Ascending aorta (tissue), 2 donors: ENCODE measurements around the gene STK35. TPM values are rescaled to one million over a fixed set of nuclear protein-coding genes. Genes with fewer than 3 reads are reported as not detected.

Experiments
- DNase-seq, 2 donors: peaks; one replicate each; pipeline ENCODE4 v3.0.0-alpha.2; 2019; ENCODE audit warnings: low spot score in 2 of 2
- H3K27ac ChIP-seq, 2 donors: fragments of 200-600 bp; sonication (generic); one replicate each; pipeline ENCODE4 v1.5.1; 2016 to 2017; ENCODE audit warnings: mild to moderate bottlenecking in 1 of 2
- H3K27me3 ChIP-seq: fragments of 200-600 bp; sonication (generic); one replicate; pipeline ENCODE4 v1.5.1; 2017
- H3K36me3 ChIP-seq, 2 donors: fragments of 200-600 bp; sonication (generic); one replicate each; pipeline ENCODE4 v1.5.1; 2016
- H3K4me1 ChIP-seq, 2 donors: fragments of 200-600 bp; sonication (generic); one replicate each; pipeline ENCODE4 v1.5.1; 2016 to 2017; ENCODE audit warnings: mild to moderate bottlenecking in 1 of 2
- H3K4me3 ChIP-seq, 2 donors: fragments of 200-600 bp; sonication (generic); one replicate each; pipeline ENCODE4 v1.5.1; 2016 to 2017; ENCODE audit warnings: mild to moderate bottlenecking in 1 of 2
- H3K9me3 ChIP-seq, 2 donors: fragments of 200-600 bp; sonication (generic); one replicate each; pipeline ENCODE4 v1.5.1; 2016
- intact Hi-C: fragments of 100-400 bp; cut with DNase I; formaldehyde crosslinking; loops from one replicate; pipeline ENCODE4 v1.15.1; 2023
- total RNA-seq: library from RNA; depleted of rRNA; stranded (reverse); fragments of >200 nt; gene quantifications from one replicate; pipeline ENCODE4 v1.1.0, GENCODE V29; 2016
- TF ChIP-seq, protein P1 (sequence below), 3 experiments: fragments of 200-600 bp in 2 of 3; fragments of 450-650 bp in 1 of 3; sonication (generic) in 2 of 3; IDR thresholded peaks; one replicate each; pipeline ENCODE4 v1.5.1; 2016 to 2019; ENCODE audit warnings: antibody characterized with exemption in 3 of 3, mild to moderate bottlenecking in 1 of 3, moderate library complexity in 1 of 3

The STK35 gene
- total RNA-seq, 1 donor from 2014 or later, result 11.2 TPM

DNA sequence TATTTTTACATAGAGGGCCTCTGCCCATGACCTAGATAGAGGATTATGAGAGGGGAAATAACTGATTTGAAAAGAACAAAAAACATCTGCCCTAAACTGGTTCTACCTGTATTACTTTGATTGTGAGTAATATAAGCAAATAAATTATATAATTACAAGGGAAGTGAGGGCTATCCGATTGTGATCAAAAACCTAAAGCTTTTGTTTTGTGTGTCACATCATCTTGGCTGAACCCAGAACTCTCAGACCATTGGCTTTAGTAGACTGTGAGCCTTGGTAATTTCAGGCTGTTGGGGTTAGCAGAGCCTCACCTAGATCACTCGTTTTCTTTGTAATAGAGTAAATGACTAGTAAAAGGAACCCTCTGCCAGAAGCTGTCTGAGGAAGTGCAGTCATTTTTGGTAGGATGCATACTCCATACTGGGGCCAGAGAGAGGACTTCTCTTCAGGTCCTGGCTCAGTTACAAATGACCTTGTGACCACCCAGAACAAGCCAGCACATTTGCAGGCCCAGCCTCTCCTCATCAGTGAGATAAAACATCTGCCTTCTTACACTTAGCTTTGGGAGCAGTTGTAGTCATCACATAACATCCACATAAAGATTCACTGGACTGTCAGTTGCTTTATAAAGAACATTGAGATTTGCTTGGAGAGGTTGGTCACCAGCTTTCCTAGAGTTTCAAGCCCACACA lies 13.5 kb downstream of the STK35 start:
- no peaks in the 10 kb centered on the region for H3K9me3 ChIP-seq
- H3K4me1 ChIP-seq, result peaks cover 0 to 4% of the 10 kb centered on the region in 2 donors
- intact Hi-C loops, result no loop called here
- no peak overlapping the region for H3K27ac ChIP-seq
- peaks cover 18 to 22% of the 10 kb centered on the region in 2 donors for H3K36me3 ChIP-seq
- H3K27me3 ChIP-seq, result no peaks in the 10 kb centered on the region
- TF ChIP-seq, protein P1, sequence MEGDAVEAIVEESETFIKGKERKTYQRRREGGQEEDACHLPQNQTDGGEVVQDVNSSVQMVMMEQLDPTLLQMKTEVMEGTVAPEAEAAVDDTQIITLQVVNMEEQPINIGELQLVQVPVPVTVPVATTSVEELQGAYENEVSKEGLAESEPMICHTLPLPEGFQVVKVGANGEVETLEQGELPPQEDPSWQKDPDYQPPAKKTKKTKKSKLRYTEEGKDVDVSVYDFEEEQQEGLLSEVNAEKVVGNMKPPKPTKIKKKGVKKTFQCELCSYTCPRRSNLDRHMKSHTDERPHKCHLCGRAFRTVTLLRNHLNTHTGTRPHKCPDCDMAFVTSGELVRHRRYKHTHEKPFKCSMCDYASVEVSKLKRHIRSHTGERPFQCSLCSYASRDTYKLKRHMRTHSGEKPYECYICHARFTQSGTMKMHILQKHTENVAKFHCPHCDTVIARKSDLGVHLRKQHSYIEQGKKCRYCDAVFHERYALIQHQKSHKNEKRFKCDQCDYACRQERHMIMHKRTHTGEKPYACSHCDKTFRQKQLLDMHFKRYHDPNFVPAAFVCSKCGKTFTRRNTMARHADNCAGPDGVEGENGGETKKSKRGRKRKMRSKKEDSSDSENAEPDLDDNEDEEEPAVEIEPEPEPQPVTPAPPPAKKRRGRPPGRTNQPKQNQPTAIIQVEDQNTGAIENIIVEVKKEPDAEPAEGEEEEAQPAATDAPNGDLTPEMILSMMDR (IDR thresholded peaks at IDR 0.05), result no peak
- DNase-seq, result peak in 1 of 2 donors; percentile 43
- H3K4me3 ChIP-seq, result no peak overlapping the region

DNA sequence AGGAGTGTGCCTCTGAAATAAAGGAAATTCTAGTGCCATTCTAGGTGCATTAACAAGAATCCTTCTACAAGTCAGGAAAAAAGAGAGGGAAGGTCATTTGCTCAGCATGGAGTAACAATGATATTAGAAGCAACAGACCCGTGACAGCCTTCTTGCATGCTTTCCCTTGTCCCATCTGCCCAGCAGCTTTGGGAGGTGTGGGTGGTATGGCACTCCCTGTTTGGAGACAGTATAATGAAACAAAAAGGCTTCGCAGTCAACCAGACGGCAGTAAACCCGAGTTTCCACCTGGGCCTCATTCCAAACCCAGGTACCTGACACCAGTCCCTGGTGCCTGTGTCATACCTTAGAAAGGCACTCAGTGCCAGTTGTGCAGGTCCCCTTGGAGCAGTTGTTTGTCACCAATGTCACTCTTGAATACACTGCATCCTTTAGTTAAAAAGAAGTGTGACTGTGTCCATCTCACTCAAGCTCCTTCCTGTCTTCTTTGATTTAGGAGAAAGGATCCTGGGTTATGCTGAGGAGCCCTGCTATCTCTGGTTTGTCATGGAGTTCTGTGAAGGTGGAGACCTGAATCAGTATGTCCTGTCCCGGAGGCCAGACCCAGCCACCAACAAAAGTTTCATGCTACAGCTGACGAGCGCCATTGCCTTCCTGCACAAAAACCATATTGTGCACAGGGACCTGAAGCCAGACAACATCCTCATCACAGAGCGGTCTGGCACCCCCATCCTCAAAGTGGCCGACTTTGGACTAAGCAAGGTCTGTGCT lies 14.7 kb downstream of the STK35 start:
- Histone ChIP-seq H3K27me3 (no peaks in the 10 kb centered on the region), H3K4me3 (no peak overlapping the region), H3K36me3 (peaks cover 18 to 22% of the 10 kb centered on the region in 2 donors), H3K9me3 (no peaks in the 10 kb centered on the region), H3K4me1 (no peaks in the 10 kb centered on the region), H3K27ac (no peak overlapping the region)
- intact Hi-C loops, result no loop called here
- TF ChIP-seq, protein P1 (IDR thresholded peaks at IDR 0.05), result no peak
- peak in 1 of 2 donors; percentile 54 for DNase-seq

DNA sequence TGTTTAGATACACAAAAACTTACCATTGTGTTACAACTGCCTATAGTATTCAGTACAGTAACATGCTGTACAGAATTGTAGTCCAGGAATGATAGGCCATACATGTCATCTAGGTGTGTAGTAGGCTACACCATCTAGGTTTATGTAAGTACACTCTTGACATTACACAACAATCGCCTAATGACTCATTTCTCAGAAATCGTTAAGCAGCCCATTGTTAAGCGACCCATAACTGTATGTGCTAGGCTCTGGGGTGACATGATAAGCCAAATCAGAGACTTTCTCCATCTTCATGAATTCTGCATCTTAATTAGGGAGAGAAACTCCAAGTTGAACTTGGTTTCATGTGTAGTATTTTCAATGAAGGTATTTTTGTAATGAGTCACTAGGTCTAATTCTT lies 17.2 kb downstream of the STK35 start:
- Histone ChIP-seq H3K27ac (no peak overlapping the region), H3K4me3 (no peak overlapping the region), H3K36me3 (peaks cover 18 to 22% of the 10 kb centered on the region in 2 donors), H3K4me1 (no peaks in the 10 kb centered on the region), H3K9me3 (no peaks in the 10 kb centered on the region), H3K27me3 (no peaks in the 10 kb centered on the region)
- no peak for DNase-seq
- TF ChIP-seq, protein P1 (IDR thresholded peaks at IDR 0.05), result no peak
- intact Hi-C loops, result no loop called here

DNA sequence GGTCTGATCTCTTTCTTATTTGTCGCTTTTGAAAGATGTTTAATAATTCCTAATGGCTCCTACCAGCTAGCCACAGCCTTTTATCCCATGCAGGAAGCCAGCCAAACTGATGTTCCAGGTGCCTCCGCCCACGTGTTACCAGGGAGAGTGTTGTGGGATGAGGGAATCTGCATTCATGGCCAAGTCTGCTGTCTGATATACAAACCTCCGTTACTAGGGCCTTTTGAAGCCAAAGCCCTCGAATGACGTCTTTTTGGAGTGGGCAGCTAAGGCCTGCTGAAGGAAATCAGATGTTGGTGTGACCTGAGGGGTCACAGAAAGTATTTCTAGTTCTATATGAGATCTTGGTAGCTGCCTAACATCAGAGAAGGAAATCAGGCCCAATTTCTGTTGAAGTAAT lies 21.3 kb downstream of the STK35 start:
- Histone ChIP-seq H3K27ac (no peak overlapping the region), H3K9me3 (no peaks in the 10 kb centered on the region), H3K36me3 (peaks cover 2 to 7% of the 10 kb centered on the region in 2 donors), H3K4me1 (peaks cover 0 to 3% of the 10 kb centered on the region in 2 donors), H3K27me3 (no peaks in the 10 kb centered on the region), H3K4me3 (no peak overlapping the region)
- intact Hi-C loops, result no loop called here
- no peak for DNase-seq
- TF ChIP-seq, protein P1 (IDR thresholded peaks at IDR 0.05), result no peak

- H3K27ac ChIP-seq, result no peak overlapping the region
These were observed 22.1 kb downstream of the STK35 start for GRCh38 chr20:2123720-2124119.

More at GRCh38 chr20:2123720-2124119, 22.1 kb downstream of the STK35 start:
- H3K27me3 ChIP-seq, result no peaks in the 10 kb centered on the region
- peaks cover 0 to 3% of the 10 kb centered on the region in 2 donors for H3K4me1 ChIP-seq
- no peak for DNase-seq
- TF ChIP-seq, protein P1 (IDR thresholded peaks at IDR 0.05), result no peak
- H3K36me3 ChIP-seq, result no peaks in the 10 kb centered on the region
- H3K4me3 ChIP-seq, result no peak overlapping the region
- H3K9me3 ChIP-seq, result no peaks in the 10 kb centered on the region
- intact Hi-C loops, result no loop called here
